CD4-positive, alpha-beta T cell treated with Interleukin-17A for 1 hour (primary cell): ENCODE measurements around the gene NPEPL1.

Source experiments
- DNase-seq: peaks from one replicate; pipeline ENCODE4 v3.0.0-alpha.2; 2020

The NPEPL1 gene

GRCh38 chr20:58658760-58659159, 33.8 kb upstream of the NPEPL1 start:
- DNase-seq: no peak

DNA sequence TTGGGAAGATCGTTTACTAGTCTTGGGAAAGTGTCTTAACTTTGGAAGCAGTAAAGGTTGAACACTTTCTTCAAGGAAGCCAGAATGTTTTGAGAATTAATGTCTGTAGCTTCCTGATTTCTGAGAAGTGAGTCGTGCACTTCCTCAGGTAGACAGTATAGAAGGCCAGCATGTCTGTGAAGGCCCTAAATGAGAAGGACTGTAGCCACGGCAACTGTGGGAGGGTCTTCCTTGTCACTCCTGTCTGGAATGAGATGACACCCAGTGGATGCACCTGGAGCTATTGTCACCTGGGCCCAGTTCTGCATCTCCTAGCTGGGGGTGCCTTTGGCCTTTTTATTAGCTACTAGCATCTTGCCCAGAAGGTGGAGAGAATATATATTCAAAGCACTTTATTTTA, 32.8 kb upstream of the NPEPL1 start:
- peak; percentile 41 for DNase-seq

DNA sequence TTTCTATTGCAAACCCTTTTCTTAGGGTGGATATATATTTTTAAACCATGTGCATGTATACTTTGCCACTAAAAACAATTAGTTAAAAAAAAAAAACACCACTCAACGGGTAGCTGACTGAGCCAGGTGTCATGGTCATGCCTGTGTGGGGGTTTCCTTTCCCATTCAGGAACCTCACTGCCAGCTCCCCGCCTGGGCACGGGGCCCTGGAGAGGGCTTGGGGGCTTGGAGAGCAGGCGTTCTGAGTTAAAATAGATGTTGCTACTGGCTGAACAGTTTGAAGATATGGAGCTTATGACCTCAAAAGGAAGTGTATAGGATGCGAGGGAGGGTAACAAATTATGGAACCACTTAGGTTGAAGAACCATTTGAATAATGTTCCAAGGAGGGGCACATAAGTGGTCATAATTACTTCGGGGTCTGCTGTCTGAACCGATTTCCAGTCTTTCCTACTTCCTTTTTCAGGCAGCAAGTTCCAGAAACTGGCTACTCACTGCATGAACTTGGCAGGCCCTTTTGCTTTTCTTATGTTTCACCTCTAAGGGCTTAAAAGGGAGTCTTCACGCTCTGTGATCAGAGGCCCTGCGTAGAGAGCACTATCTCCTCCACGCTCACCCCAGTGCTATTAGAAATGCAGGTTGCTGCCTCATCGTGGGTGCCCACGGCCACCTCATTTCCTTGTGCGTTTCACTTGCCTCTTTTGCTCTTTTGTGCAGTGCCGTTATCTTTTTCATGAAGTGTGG, 31.6 kb upstream of the NPEPL1 start:
- DNase-seq: peak; percentile 55

DNA sequence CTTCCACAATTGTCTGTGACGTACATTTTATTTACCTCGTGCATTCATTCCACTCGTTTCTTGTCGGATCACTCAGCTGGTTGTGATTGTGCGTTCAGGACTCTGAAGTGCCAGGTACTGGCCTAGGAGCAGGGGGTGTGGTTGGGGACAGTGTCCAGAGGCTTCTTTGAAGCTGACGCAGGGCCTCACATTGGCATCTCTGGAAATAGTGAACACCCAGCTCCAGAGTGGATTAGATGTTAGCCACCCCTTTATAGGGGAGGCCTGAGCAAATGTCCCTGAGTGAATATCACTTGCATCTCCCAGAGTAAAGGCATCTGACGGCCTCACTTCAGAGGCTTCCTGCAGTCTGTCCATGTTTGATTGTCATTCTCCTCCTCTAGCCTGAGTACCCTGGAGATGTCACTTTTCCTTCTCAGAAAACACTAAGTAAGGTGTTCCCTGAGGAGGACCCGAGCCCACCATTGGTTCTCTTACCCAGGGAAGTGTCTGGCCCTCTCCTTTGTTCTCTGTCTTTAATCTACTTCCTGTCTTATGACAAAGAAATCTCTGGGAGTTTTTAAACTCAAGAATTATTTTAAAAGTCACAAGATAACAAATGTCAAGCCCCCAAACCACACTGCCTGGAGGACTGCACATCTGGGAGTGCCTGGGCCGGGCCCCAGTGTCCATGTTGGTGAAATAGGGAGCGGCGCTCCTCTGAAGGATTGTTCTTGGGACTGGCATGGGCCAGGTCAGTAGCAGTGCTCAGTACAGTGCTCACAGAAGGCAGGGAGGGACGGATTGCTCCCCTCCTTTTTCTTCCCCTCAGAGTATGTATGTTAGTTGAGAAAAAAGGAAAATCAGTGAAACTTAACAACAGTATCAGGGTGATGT, 30.8 kb upstream of the NPEPL1 start:
- DNase-seq: peak; percentile 20

- no peak for DNase-seq
These were observed 28.3 kb upstream of the NPEPL1 start for GRCh38 chr20:58664331-58664730.

DNA sequence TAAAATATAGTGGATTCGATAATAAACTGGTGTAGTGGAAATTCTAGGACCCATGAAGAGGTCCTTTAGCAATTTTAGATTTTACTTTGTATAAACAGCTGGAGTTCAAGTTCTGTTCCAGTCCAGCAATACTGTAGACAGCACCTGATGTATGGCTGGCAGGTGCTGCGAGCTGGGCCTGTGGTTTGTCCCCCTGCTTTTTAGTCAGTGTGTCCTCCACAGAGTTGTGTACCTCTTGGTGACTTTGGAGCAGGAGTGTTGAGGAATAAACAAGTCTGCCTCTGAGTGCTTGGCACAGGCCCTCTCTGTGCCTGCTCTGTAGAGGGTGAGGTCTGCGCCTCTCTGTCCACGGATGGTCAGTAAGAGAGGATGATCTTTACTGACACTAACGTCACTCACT, 27.7 kb upstream of the NPEPL1 start:
- DNase-seq: no peak

DNA sequence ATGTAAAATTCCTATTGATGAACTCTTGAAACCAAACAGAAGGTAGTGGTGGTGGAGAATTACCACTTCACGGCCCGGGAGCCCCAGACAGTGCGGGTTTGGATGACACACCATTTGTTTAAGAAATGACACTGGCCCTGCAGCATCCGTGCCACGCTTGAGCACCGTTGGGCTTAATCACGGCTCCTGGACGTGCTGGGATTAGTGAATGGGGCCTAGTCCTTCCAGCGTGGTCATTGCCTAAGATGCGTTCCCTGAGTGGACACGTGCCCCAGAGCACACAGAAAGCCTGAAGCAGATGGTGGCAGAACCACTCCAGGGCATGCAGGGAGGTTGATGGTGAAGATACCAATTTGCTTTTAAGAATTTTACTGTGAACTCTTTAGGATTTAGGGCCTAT, 27.0 kb upstream of the NPEPL1 start:
- no peak for DNase-seq

DNA sequence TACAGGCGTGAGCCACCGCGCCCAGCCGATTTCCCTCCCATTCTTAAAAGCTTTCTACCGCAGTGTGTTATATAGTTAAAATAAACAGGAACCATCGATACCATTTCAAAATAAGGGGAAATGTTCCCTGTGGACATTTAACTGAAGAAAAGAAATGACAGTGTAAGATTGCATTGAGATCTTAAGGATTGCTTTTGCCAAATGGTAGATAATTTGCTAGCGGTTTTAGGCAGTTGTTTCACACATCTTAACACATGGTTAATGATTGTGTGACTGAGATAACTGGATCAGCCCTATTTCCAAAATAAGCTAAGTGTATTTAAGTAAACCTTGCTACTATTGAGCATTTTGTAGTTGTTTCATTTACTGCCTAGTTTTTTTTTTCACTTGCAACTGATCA, 25.9 kb upstream of the NPEPL1 start:
- no peak for DNase-seq

- DNase-seq: no peak
These were observed 24.6 kb upstream of the NPEPL1 start for GRCh38 chr20:58667975-58668374.

DNA sequence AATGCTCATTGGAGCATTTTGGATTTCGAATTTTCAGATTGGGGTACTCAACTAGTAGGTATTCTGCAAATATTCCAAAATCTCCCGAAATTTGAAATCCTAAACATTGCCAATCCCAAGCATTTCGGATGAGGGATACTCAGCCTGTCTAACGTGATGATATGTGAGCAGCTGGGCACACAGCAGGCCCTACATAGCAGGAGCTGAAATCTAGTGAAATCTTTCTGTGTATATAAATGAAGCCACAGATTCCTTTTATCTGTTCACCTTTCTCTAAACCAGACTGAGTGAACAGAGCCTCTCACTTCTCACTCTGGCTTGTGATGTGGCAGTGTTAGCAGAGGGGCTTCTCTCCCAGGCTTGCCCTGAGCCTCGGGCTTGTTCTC, 23.7 kb upstream of the NPEPL1 start:
- no peak for DNase-seq

GRCh38 chr20:58669287-58670006, 23.2 kb upstream of the NPEPL1 start:
- no peak for DNase-seq

GRCh38 chr20:58670102-58670501, 22.5 kb upstream of the NPEPL1 start:
- DNase-seq: no peak

DNA sequence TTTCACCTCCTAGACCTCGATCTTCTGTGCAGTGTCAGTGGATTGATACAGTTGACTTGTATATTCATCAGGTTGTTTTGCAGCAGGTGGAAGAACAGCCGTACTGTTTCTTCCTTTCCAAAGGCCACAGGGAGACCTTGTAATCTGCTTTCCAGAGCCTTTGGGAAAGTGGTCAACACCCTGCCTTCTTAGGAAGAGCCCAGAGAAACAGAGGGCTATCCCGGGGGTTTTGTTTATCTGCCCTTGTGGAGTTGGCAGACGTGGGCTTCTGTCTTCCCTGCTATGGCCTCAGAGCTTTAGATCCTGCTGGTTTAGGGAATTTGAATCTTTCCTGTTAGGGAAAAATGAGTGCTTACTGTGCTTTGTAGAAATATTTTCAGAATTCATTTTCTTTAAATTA, 21.9 kb upstream of the NPEPL1 start:
- no peak for DNase-seq

DNA sequence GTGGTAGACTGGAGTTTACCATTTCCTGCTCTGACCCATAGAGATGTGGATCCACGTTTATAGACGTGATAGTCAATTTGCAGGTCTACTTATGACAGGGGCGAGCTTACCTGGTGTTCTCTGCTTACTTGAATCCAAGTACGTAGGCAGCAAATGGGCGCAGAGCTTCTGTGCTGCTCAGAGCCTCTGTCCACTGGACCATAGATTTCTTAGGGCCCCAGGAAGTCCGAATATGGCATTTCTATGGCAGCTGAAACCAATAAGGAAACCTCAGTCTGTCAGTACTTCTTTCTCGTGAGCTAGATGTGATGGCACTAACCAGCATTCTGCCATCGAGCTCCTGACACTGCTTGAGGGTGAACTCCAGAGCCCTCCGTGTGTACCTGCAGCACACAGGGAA, 19.5 kb upstream of the NPEPL1 start:
- no peak for DNase-seq

- no peak for DNase-seq
These were observed 17.4 kb upstream of the NPEPL1 start for GRCh38 chr20:58675146-58675584.

DNA sequence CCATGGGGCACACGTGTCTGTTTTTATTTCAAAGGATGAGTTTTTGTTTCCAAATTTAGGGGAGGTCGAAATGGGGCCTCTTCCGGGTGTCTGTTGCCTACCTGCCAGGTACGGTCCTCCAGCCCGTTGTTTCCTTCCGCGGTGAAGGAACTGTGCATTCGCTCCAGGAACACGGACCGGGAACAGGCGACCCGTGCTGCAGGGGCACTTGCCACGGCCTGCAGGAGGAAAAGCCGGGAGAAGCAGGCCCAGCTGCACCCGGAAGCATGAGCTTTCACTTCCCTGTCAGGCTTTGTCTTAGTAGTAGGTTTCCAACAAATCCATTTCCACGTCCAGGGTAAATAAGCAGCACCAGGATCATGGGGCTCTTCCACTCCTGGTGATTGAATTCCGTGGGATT, 17.0 kb upstream of the NPEPL1 start:
- no peak for DNase-seq

DNA sequence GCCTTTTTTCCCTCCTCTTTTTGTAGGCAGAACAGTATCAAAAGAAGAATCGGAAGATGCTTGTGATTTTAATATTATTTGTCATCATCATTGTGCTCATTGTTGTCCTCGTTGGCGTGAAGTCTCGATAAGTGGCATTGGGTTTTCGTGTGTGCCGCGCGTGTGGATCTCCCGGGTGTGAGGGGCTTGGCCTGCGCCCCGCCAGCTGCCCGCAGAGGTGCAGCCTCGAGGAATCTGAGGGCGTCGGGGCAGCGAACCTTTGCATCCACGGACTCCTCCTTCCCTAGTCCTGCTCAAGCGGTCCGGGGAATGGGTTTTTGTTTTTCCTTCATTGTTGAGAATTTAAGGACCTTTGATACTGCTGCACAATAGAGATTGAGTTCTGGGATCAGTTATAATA, 16.4 kb upstream of the NPEPL1 start:
- DNase-seq: no peak

- DNase-seq: no peak
These were observed 15.5 kb upstream of the NPEPL1 start for GRCh38 chr20:58677079-58677604.

DNA sequence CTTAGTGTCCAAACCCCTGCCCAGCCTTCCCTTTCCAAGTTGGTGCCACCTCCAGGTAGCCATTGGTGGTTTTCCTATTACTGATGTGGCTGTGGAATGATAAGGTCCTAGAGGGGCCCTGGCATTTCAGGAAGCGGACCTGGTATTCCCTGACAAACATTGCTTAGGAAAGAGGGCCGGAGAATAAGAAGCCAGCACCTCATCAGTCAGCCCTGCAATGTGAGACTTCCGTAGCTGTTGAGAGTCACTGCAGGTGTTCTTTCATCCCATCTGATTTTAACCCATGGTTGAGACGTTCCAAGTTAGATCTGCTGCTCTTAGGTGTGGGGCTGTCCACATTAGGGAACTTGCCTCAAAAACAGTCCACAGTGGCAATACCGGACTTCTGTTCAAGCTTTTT, 14.8 kb upstream of the NPEPL1 start:
- DNase-seq: no peak

- DNase-seq: no peak
These were observed 13.8 kb upstream of the NPEPL1 start for GRCh38 chr20:58678806-58679205.

- DNase-seq: no peak
These were observed 9.7 kb upstream of the NPEPL1 start for GRCh38 chr20:58682656-58683531.

GRCh38 chr20:58684291-58684690, 8.3 kb upstream of the NPEPL1 start:
- no peak for DNase-seq
